Omental fat pad (tissue), 4 donors: Measurements from ENCODE around the gene PERCC1. TPM values are rescaled to one million over a fixed set of nuclear protein-coding genes. Genes with fewer than 3 reads are reported as not detected.

ENCODE experiments used
- ATAC-seq: fragments of 150-250 bp; one replicate; pipeline ENCODE4 v1.9.1; 2016; ENCODE audit warnings: mild to moderate bottlenecking, moderate library complexity; ENCODE audit not compliant: low FRiP score
- DNase-seq: peaks from one replicate; pipeline ENCODE4 v3.0.0-alpha.2; 2019; ENCODE audit warnings: low spot score
- CTCF ChIP-seq, 3 donors: fragments of 450-650 bp; IDR thresholded peaks; one replicate each; pipeline ENCODE4 v1.5.1; 2016 to 2017; ENCODE audit warnings: antibody characterized with exemption in 3 of 3, mild to moderate bottlenecking in 3 of 3, moderate library complexity in 2 of 3
- total RNA-seq, 4 donors: library from RNA; depleted of rRNA; stranded (reverse); fragments of >200 nt; gene quantifications; one replicate each; pipeline ENCODE4 v1.1.0, GENCODE V29; 2016

PERCC1 gene
- total RNA-seq, 4 donors from 2014 or later: 1.9 TPM; not detected in 3

- no peak for TF ChIP-seq CTCF (IDR thresholded peaks at IDR 0.05)
- DNase-seq: no peak
- ATAC-seq: no peak
Measured at GRCh38 chr16:1390239-1390779, 40.6 kb upstream of the PERCC1 start.

DNA sequence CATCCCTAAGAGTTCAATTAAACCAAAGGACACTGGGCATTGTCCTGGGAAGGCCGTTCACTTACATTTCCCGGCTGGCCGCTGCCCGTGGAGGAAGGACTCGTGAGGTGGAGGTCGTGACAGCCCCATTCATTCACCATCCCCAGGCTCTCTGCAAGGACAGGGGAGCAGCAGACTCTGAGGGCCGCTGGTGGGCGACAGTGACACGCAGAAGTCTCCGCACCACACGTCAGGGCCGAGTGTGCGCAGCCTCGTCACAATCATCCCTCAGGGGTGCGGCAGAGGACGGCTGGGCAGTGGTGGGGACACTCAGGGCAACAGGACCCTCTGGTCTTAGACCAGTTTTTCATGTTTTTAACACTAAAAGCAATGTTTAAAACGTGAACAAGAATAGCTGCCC is 38.1 kb upstream of the PERCC1 start:
- TF ChIP-seq CTCF (IDR thresholded peaks at IDR 0.05): no peak
- DNase-seq: no peak
- no peak for ATAC-seq

GRCh38 chr16:1393613-1394176 is 37.2 kb upstream of the PERCC1 start:
- DNase-seq: no peak
- TF ChIP-seq CTCF (IDR thresholded peaks at IDR 0.05): no peak
- ATAC-seq: no peak

GRCh38 chr16:1394367-1394951 is 36.4 kb upstream of the PERCC1 start:
- no peak for TF ChIP-seq CTCF (IDR thresholded peaks at IDR 0.05)
- no peak for ATAC-seq
- DNase-seq: no peak

GRCh38 chr16:1395444-1396031 is 35.3 kb upstream of the PERCC1 start:
- ATAC-seq (no peak), DNase-seq (no peak)
- TF ChIP-seq CTCF (IDR thresholded peaks at IDR 0.05): no peak

DNA sequence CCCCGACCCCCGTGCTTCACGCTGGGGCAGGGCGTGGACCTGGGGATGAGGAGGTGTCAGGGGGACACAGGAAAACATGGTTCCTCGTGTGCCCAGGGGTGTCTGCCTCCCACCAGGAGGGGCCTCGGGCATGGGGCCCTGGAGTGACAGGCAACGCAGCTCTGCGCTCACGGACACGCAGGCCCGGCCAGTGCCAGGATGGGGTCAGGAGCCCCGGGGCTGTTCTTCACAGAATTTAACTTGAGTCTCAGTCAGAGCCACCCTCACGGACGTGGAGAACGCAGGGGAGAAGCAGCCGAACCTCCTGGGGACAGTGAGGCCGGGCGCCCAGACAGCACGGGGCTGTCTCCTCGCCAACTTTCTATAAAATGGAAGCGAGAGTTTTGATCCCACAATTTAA is 33.1 kb upstream of the PERCC1 start:
- TF ChIP-seq CTCF (IDR thresholded peaks at IDR 0.05): no peak
- no peak for DNase-seq
- no peak for ATAC-seq

- no peak for TF ChIP-seq CTCF (IDR thresholded peaks at IDR 0.05)
- no peak for ATAC-seq
Measured at GRCh38 chr16:1398351-1398750, 32.5 kb upstream of the PERCC1 start.

More at GRCh38 chr16:1398351-1398750, 32.5 kb upstream of the PERCC1 start:
- no peak for DNase-seq
